GM12874 (cell line): ENCODE data around the gene ZNF644.

ENCODE experiments used
- CTCF ChIP-seq: IDR thresholded peaks from 2 replicates; pipeline ENCODE4 v1.5.1; 2011; ENCODE audit warnings: low read depth, mild to moderate bottlenecking, control low read depth, low read length, moderate library complexity; ENCODE audit not compliant: insufficient read depth

The ZNF644 gene

GRCh38 chr1:90973897-90974798 is 47.7 kb downstream of the ZNF644 start:
- TF ChIP-seq CTCF = no peak

- TF ChIP-seq CTCF = no peak
These were observed 51.6 kb downstream of the ZNF644 start for GRCh38 chr1:90970208-90970607.

GRCh38 chr1:90969241-90969640 is 52.6 kb downstream of the ZNF644 start:
- no peak for TF ChIP-seq CTCF

GRCh38 chr1:90964444-90965035 is 57.3 kb downstream of the ZNF644 start:
- TF ChIP-seq CTCF = no peak

GRCh38 chr1:90963651-90964050 is 58.2 kb downstream of the ZNF644 start:
- TF ChIP-seq CTCF = no peak

- no peak for TF ChIP-seq CTCF
These were observed 58.6 kb downstream of the ZNF644 start for GRCh38 chr1:90963236-90963635.

GRCh38 chr1:90959352-90960206 is 62.3 kb downstream of the ZNF644 start:
- TF ChIP-seq CTCF = no peak
